Measurements from ENCODE around the gene RPL7A.

GRCh38 chr9:133394687-133395271 lies 46.8 kb downstream of the RPL7A start:
- TF ChIP-seq CTCF (IDR thresholded peaks at IDR 0.05; ENCODE audit: insufficient read depth, low read length) (no peak), GABPA (IDR thresholded peaks at IDR 0.05; ENCODE audit: low read depth) (no peak), POLR2AphosphoS5 (IDR thresholded peaks at IDR 0.05; ENCODE audit: low read depth) (no peak)
